ENCODE results near the gene SRRM2.

Gene SRRM2

DNA sequence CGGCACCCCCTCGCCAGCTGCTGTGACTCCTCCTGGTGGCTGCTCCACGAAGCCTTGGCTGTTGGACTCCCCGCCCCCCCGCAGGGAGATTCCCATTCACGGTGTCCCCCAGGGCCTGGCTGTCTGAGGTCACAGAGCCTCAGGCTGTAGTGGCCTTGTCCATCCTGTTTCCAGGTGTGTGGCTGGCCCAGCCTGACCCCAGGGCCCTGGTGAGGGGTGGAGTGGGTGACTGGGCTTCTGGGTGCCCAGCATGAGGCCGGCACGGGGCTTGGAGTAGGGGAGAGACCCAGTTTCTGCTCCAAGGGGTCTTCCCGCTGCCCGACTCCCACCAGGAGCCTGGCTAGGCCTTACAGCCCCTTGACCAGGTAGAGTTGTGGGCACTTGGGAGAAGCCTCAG, 42.9 kb upstream of the SRRM2 start:
- H3K4me1 ChIP-seq (ENCODE audit: control insufficient read depth, insufficient read depth, low read length) = no peaks in the 10 kb centered on the region
- H3K9ac ChIP-seq (ENCODE audit: low read length) = no peak overlapping the region
- peaks cover 37% of the 10 kb centered on the region for H3K36me3 ChIP-seq (ENCODE audit: control insufficient read depth, insufficient read depth, low read length, severe bottlenecking)
- no peak for DNase-seq (ENCODE audit: low read depth)
- no peaks in the 10 kb centered on the region for H3K27me3 ChIP-seq (replicated peaks; ENCODE audit: control insufficient read depth, insufficient read depth, low read length)
- H3K9me3 ChIP-seq (ENCODE audit: control insufficient read depth, low read length) = no peaks in the 10 kb centered on the region
- H3K4me3 ChIP-seq (ENCODE audit: low read length) = no peak overlapping the region

DNA sequence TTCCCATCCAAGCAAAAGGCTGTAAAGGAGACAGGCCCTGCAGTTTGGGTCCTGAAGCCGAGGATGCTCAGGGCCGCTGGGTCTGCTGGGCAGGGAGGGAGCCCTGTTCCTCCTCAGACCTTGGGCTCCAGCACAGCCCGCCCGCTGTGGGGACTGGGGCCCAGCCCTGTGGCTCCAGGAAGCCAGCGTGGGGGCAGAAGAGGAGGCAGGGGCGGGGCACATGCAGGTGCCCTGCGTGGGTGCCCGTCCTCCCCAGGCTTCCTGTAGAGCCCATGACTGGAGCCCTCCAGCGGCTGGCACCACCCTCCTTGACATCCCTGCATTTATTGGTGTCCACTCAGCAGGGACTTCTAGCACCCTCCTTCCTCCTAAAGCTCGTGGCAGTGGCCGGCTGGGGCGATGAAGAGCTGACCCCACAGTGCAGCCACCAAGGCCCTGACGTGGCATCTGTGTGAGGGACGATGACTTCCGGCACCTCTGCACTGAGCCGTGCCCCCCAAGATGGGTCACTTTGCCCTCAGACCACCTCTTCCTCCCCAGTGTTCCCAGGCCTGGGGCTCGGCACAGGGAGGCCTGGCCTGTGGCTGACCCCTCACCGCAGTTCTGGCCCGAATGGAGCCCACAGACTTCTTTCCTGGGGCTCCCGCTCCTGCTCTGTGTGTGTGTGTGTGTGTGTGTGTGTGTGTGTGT, 42.3 kb upstream of the SRRM2 start:
- H3K4me3 ChIP-seq (ENCODE audit: low read length) = no peak overlapping the region
- H3K4me1 ChIP-seq (ENCODE audit: control insufficient read depth, insufficient read depth, low read length) = no peaks in the 10 kb centered on the region
- no peak overlapping the region for H3K9ac ChIP-seq (ENCODE audit: low read length)
- H3K36me3 ChIP-seq (ENCODE audit: control insufficient read depth, insufficient read depth, low read length, severe bottlenecking) = peaks cover 33% of the 10 kb centered on the region
- no peak for DNase-seq (ENCODE audit: low read depth)
- no peaks in the 10 kb centered on the region for H3K27me3 ChIP-seq (replicated peaks; ENCODE audit: control insufficient read depth, insufficient read depth, low read length)
- no peaks in the 10 kb centered on the region for H3K9me3 ChIP-seq (ENCODE audit: control insufficient read depth, low read length)

DNA sequence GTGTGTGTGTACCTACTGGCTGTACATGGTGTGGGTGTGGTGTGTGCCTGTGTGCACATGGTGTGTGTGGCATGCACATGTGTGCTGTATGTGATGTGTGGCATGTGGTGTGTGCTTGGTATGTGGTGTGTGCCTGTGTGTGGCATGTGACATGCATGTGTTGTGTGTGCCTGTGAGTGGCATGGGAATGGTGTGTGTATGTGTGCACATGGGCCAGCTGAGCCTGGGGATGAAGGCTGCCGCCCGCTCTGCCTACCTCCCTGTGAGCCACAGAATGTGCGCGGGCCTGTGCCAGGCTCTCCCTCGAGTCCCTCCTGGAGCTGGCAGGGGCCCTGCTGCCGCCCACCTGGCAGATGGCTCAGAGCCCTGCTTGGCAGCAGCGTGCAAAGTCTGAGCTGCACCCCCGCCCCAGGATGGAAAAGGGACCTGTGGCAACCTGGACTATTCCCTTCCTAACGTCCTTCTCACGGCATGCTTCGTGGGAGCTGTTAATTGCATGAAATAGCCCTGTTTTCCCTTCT, 41.7 kb upstream of the SRRM2 start:
- no peaks in the 10 kb centered on the region for H3K9me3 ChIP-seq (ENCODE audit: control insufficient read depth, low read length)
- H3K36me3 ChIP-seq (ENCODE audit: control insufficient read depth, insufficient read depth, low read length, severe bottlenecking) = peaks cover 29% of the 10 kb centered on the region
- H3K9ac ChIP-seq (ENCODE audit: low read length) = no peak overlapping the region
- no peak for DNase-seq (ENCODE audit: low read depth)
- no peak overlapping the region for H3K4me3 ChIP-seq (ENCODE audit: low read length)
- no peaks in the 10 kb centered on the region for H3K27me3 ChIP-seq (replicated peaks; ENCODE audit: control insufficient read depth, insufficient read depth, low read length)
- no peaks in the 10 kb centered on the region for H3K4me1 ChIP-seq (ENCODE audit: control insufficient read depth, insufficient read depth, low read length)

GRCh38 chr16:2711370-2712062, 40.9 kb upstream of the SRRM2 start:
- Histone ChIP-seq H3K36me3 (ENCODE audit: control insufficient read depth, insufficient read depth, low read length, severe bottlenecking) (peaks cover 27% of the 10 kb centered on the region), H3K4me3 (ENCODE audit: low read length) (no peak overlapping the region), H3K27me3 (replicated peaks; ENCODE audit: control insufficient read depth, insufficient read depth, low read length) (no peaks in the 10 kb centered on the region), H3K9ac (ENCODE audit: low read length) (no peak overlapping the region), H3K4me1 (ENCODE audit: control insufficient read depth, insufficient read depth, low read length) (no peaks in the 10 kb centered on the region), H3K9me3 (ENCODE audit: control insufficient read depth, low read length) (no peaks in the 10 kb centered on the region)
- no peak for DNase-seq (ENCODE audit: low read depth)

GRCh38 chr16:2712063-2712441, 40.4 kb upstream of the SRRM2 start:
- Histone ChIP-seq H3K27me3 (replicated peaks; ENCODE audit: control insufficient read depth, insufficient read depth, low read length) (no peaks in the 10 kb centered on the region), H3K36me3 (ENCODE audit: control insufficient read depth, insufficient read depth, low read length, severe bottlenecking) (peaks cover 27% of the 10 kb centered on the region), H3K4me3 (ENCODE audit: low read length) (no peak overlapping the region), H3K9me3 (ENCODE audit: control insufficient read depth, low read length) (no peaks in the 10 kb centered on the region), H3K4me1 (ENCODE audit: control insufficient read depth, insufficient read depth, low read length) (no peaks in the 10 kb centered on the region), H3K9ac (ENCODE audit: low read length) (no peak overlapping the region)
- no peak for DNase-seq (ENCODE audit: low read depth)

- no peaks in the 10 kb centered on the region for H3K9me3 ChIP-seq (ENCODE audit: control insufficient read depth, low read length)
- DNase-seq (ENCODE audit: low read depth) = no peak
- H3K36me3 ChIP-seq (ENCODE audit: control insufficient read depth, insufficient read depth, low read length, severe bottlenecking) = peaks cover 22% of the 10 kb centered on the region
- H3K4me3 ChIP-seq (ENCODE audit: low read length) = no peak overlapping the region
- no peak overlapping the region for H3K9ac ChIP-seq (ENCODE audit: low read length)
- no peaks in the 10 kb centered on the region for H3K4me1 ChIP-seq (ENCODE audit: control insufficient read depth, insufficient read depth, low read length)
- H3K27me3 ChIP-seq (replicated peaks; ENCODE audit: control insufficient read depth, insufficient read depth, low read length) = no peaks in the 10 kb centered on the region
Observed at GRCh38 chr16:2712546-2712945, 39.9 kb upstream of the SRRM2 start.

DNA sequence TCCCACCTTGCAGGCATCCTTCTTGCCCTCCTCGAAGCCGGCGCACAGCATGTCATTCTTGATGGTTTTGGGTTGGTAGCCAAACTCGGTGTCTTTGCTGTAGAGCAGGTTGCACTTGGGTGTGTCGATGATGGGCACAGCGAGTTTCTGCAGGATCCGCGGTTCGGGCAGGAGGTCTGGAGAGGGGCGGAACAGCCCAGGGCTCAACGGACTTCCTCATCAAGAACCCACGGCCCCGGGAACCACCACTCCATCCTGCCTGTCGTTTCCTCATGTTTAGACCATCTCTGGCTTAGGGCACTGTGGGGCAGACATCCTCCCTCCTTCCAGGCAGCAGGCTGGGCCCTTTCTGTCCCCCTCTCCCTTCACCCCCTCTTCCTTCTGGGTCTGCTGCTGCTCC, 38.9 kb upstream of the SRRM2 start:
- DNase-seq (ENCODE audit: low read depth) = no peak
- peaks cover 12% of the 10 kb centered on the region for H3K36me3 ChIP-seq (ENCODE audit: control insufficient read depth, insufficient read depth, low read length, severe bottlenecking)
- H3K9ac ChIP-seq (ENCODE audit: low read length) = no peak overlapping the region
- H3K4me1 ChIP-seq (ENCODE audit: control insufficient read depth, insufficient read depth, low read length) = no peaks in the 10 kb centered on the region
- no peak overlapping the region for H3K4me3 ChIP-seq (ENCODE audit: low read length)
- H3K9me3 ChIP-seq (ENCODE audit: control insufficient read depth, low read length) = no peaks in the 10 kb centered on the region
- H3K27me3 ChIP-seq (replicated peaks; ENCODE audit: control insufficient read depth, insufficient read depth, low read length) = no peaks in the 10 kb centered on the region

- no peak for DNase-seq (ENCODE audit: low read depth)
- H3K9me3 ChIP-seq (ENCODE audit: control insufficient read depth, low read length) = no peaks in the 10 kb centered on the region
- peaks cover 6% of the 10 kb centered on the region for H3K36me3 ChIP-seq (ENCODE audit: control insufficient read depth, insufficient read depth, low read length, severe bottlenecking)
- H3K4me3 ChIP-seq (ENCODE audit: low read length) = no peak overlapping the region
- no peaks in the 10 kb centered on the region for H3K27me3 ChIP-seq (replicated peaks; ENCODE audit: control insufficient read depth, insufficient read depth, low read length)
- no peaks in the 10 kb centered on the region for H3K4me1 ChIP-seq (ENCODE audit: control insufficient read depth, insufficient read depth, low read length)
- H3K9ac ChIP-seq (ENCODE audit: low read length) = no peak overlapping the region
Observed at GRCh38 chr16:2713985-2714774, 38.3 kb upstream of the SRRM2 start.

GRCh38 chr16:2715064-2715463, 37.4 kb upstream of the SRRM2 start:
- no peak for DNase-seq (ENCODE audit: low read depth)
- Histone ChIP-seq H3K27me3 (replicated peaks; ENCODE audit: control insufficient read depth, insufficient read depth, low read length) (no peaks in the 10 kb centered on the region), H3K4me1 (ENCODE audit: control insufficient read depth, insufficient read depth, low read length) (peaks cover 5% of the 10 kb centered on the region), H3K36me3 (ENCODE audit: control insufficient read depth, insufficient read depth, low read length, severe bottlenecking) (no peaks in the 10 kb centered on the region), H3K9ac (ENCODE audit: low read length) (no peak overlapping the region), H3K4me3 (ENCODE audit: low read length) (no peak overlapping the region), H3K9me3 (ENCODE audit: control insufficient read depth, low read length) (no peaks in the 10 kb centered on the region)

- H3K4me3 ChIP-seq (ENCODE audit: low read length) = no peak overlapping the region
- H3K36me3 ChIP-seq (ENCODE audit: control insufficient read depth, insufficient read depth, low read length, severe bottlenecking) = no peaks in the 10 kb centered on the region
- no peak overlapping the region for H3K9ac ChIP-seq (ENCODE audit: low read length)
- no peaks in the 10 kb centered on the region for H3K27me3 ChIP-seq (replicated peaks; ENCODE audit: control insufficient read depth, insufficient read depth, low read length)
- no peaks in the 10 kb centered on the region for H3K9me3 ChIP-seq (ENCODE audit: control insufficient read depth, low read length)
- DNase-seq (ENCODE audit: low read depth) = peak; percentile 51
- peaks cover 5% of the 10 kb centered on the region for H3K4me1 ChIP-seq (ENCODE audit: control insufficient read depth, insufficient read depth, low read length)
Observed at GRCh38 chr16:2715519-2715918, 36.9 kb upstream of the SRRM2 start.
